Neural cell (in vitro differentiated cells): ENCODE data around the gene PRKCZ. TPM values are rescaled to one million over a fixed set of nuclear protein-coding genes. Genes with fewer than 3 reads are reported as not detected.

Source experiments
- H2AFZ ChIP-seq: fragments of 200-600, 300-800 bp; sonication (generic), shearing (Covaris generic); 2 replicates; pipeline ENCODE4 v1.6.0; 2014; ENCODE audit warnings: low read depth, mild to moderate bottlenecking, antibody characterized with exemption, low read length, moderate library complexity
- H3F3A ChIP-seq: fragments of 200-600 bp; shearing (Covaris generic); 2 replicates; pipeline ENCODE4 v1.6.1; 2016; ENCODE audit warnings: mild to moderate bottlenecking, moderate library complexity, mixed read lengths, antibody characterized with exemption, low read length; ENCODE audit not compliant: insufficient read depth, poor library complexity, severe bottlenecking
- H3K27ac ChIP-seq: fragments of 200-600, 300-800 bp; sonication (generic), shearing (Covaris generic); 2 replicates; pipeline ENCODE4 v1.5.1; 2014; ENCODE audit warnings: mild to moderate bottlenecking, low read length, moderate library complexity
- H3K27me3 ChIP-seq: fragments of 300-800, 200-600 bp; sonication (generic), shearing (Covaris generic); 2 replicates; pipeline ENCODE4 v1.6.0; 2014; ENCODE audit warnings: mild to moderate bottlenecking, low read depth, low read length, moderate library complexity; ENCODE audit not compliant: insufficient read depth
- H3K36me3 ChIP-seq: fragments of 300-800, 200-600 bp; sonication (generic), shearing (Covaris generic); 2 replicates; pipeline ENCODE4 v1.5.1; 2014; ENCODE audit warnings: mild to moderate bottlenecking, antibody characterized with exemption, low read length, moderate library complexity; ENCODE audit not compliant: insufficient read depth
- H3K4me2 ChIP-seq: fragments of 300-800, 200-600 bp; sonication (generic), shearing (Covaris generic); 2 replicates; pipeline ENCODE4 v1.6.0; 2014; ENCODE audit warnings: mild to moderate bottlenecking, low read length
- H3K4me3 ChIP-seq: fragments of 300-800, 200-600 bp; sonication (generic), shearing (Covaris generic); 2 replicates; pipeline ENCODE4 v1.5.1; 2014; ENCODE audit warnings: mild to moderate bottlenecking, low read length, moderate library complexity
- H3K79me2 ChIP-seq: fragments of 200-600 bp; shearing (Covaris generic); replicated peaks from 2 replicates; pipeline ENCODE4 v1.6.0; 2014; ENCODE audit warnings: mild to moderate bottlenecking, low read length, moderate library complexity; ENCODE audit not compliant: insufficient read depth
- H3K9ac ChIP-seq: fragments of 300-800, 200-600 bp; sonication (generic), shearing (Covaris generic); 2 replicates; pipeline ENCODE4 v1.6.1; 2016; ENCODE audit warnings: mild to moderate bottlenecking, low read length, mixed read lengths
- H3K9me2 ChIP-seq: fragments of 200-600 bp; shearing (Covaris generic); 2 replicates; pipeline ENCODE4 v1.6.1; 2016; ENCODE audit warnings: mild to moderate bottlenecking, low read length, mixed read lengths; ENCODE audit not compliant: insufficient read depth
- H3K9me3 ChIP-seq: fragments of 200-600, 300-800 bp; sonication (generic), shearing (Covaris generic); 2 replicates; pipeline ENCODE4 v1.6.1; 2016; ENCODE audit warnings: mild to moderate bottlenecking, mixed run types, low read length, moderate library complexity, mixed read lengths
- H4K20me1 ChIP-seq: fragments of 200-600 bp; shearing (Covaris generic); 2 replicates; pipeline ENCODE4 v1.6.1; 2016; ENCODE audit warnings: mild to moderate bottlenecking, mixed run types; ENCODE audit not compliant: insufficient read depth
- CTCF ChIP-seq: fragments of 450-650 bp; IDR thresholded peaks from 2 replicates; pipeline ENCODE4 v1.5.1; 2014; ENCODE audit warnings: antibody characterized with exemption, mild to moderate bottlenecking, moderate library complexity; ENCODE audit not compliant: poor library complexity, severe bottlenecking
- EP300 ChIP-seq: fragments of 450-650 bp; conservative IDR thresholded peaks from 2 replicates; pipeline ENCODE4 v1.6.1; 2014; ENCODE audit warnings: antibody characterized with exemption, mild to moderate bottlenecking, moderate library complexity; ENCODE audit not compliant: poor library complexity, severe bottlenecking
- EZH2 ChIP-seq: fragments of 200-600, 300-800 bp; shearing (Covaris generic), sonication (generic); IDR thresholded peaks from 2 replicates; pipeline ENCODE4 v1.6.1; 2014; ENCODE audit warnings: antibody characterized with exemption, low read length, borderline replicate concordance, mild to moderate bottlenecking; ENCODE audit not compliant: insufficient read depth, poor library complexity, severe bottlenecking
- MXI1 ChIP-seq: fragments of 450-650 bp; conservative IDR thresholded peaks from 2 replicates; pipeline ENCODE4 v1.6.1; 2014; ENCODE audit warnings: antibody characterized with exemption, mild to moderate bottlenecking; ENCODE audit not compliant: poor library complexity, severe bottlenecking
- POLR2AphosphoS5 ChIP-seq: IDR thresholded peaks from 2 replicates; pipeline ENCODE4 v1.6.1; 2012
- RAD21 ChIP-seq: fragments of 450-650 bp; conservative IDR thresholded peaks from 2 replicates; pipeline ENCODE4 v1.6.1; 2014; ENCODE audit warnings: antibody characterized with exemption, mild to moderate bottlenecking, moderate library complexity
- REST ChIP-seq: IDR thresholded peaks from 2 replicates; pipeline ENCODE4 v1.6.1; 2012; ENCODE audit warnings: borderline replicate concordance
- SMC3 ChIP-seq: fragments of 450-650 bp; conservative IDR thresholded peaks from 2 replicates; pipeline ENCODE4 v1.6.1; 2014; ENCODE audit warnings: antibody characterized with exemption, mild to moderate bottlenecking, moderate library complexity; ENCODE audit not compliant: poor library complexity
- TAF1 ChIP-seq: IDR thresholded peaks from 2 replicates; pipeline ENCODE4 v1.6.1; 2012; ENCODE audit warnings: low read depth
- polyA plus RNA-seq: library from polyadenylated mRNA; depleted of rRNA; stranded (reverse); fragments of >200 nt; gene quantifications from 2 replicates; pipeline ENCODE4 v1.2.3, GENCODE V29; 2014

Gene PRKCZ
- polyA plus RNA-seq, 1 donor from 2014 or later: 54.9 TPM

- H3K9me3 ChIP-seq: no peaks in the 10 kb centered on the region
- H3K27me3 ChIP-seq: no peaks in the 10 kb centered on the region
- no peak overlapping the region for H3K9ac ChIP-seq
- H3K36me3 ChIP-seq: no peaks in the 10 kb centered on the region
- no peaks in the 10 kb centered on the region for H3K79me2 ChIP-seq
- TF ChIP-seq TAF1 (no peak), EZH2 (no peak), POLR2AphosphoS5 (no peak), CTCF (no peak), REST (no peak), EP300 (no peak), RAD21 (no peak), SMC3 (no peak), MXI1 (no peak)
- H3K27ac ChIP-seq: no peak overlapping the region
- no peak overlapping the region for H3K4me2 ChIP-seq
- no peaks in the 10 kb centered on the region for H3K9me2 ChIP-seq
- no peaks in the 10 kb centered on the region for H4K20me1 ChIP-seq
- no peak overlapping the region for H3K4me3 ChIP-seq
- no peak overlapping the region for H2AFZ ChIP-seq
- no peaks in the 10 kb centered on the region for H3F3A ChIP-seq
Measured at GRCh38 chr1:2181271-2181670, 131.1 kb downstream of the PRKCZ start.

- no peaks in the 10 kb centered on the region for H4K20me1 ChIP-seq
- H3K27ac ChIP-seq: no peak overlapping the region
- H3K79me2 ChIP-seq: no peaks in the 10 kb centered on the region
- no peak overlapping the region for H3K4me2 ChIP-seq
- no peaks in the 10 kb centered on the region for H3K9me3 ChIP-seq
- H3K36me3 ChIP-seq: no peaks in the 10 kb centered on the region
- TF ChIP-seq POLR2AphosphoS5: no peak
- TF ChIP-seq CTCF: no peak
- no peak for TF ChIP-seq EZH2
- TF ChIP-seq MXI1: no peak
- TF ChIP-seq TAF1: no peak
- no peak for TF ChIP-seq RAD21
- no peak for TF ChIP-seq EP300
- TF ChIP-seq SMC3: no peak
- no peak for TF ChIP-seq REST
- no peak overlapping the region for H3K9ac ChIP-seq
- H3K9me2 ChIP-seq: no peaks in the 10 kb centered on the region
- H3K27me3 ChIP-seq: no peaks in the 10 kb centered on the region
- H2AFZ ChIP-seq: no peak overlapping the region
- H3F3A ChIP-seq: no peaks in the 10 kb centered on the region
- no peak overlapping the region for H3K4me3 ChIP-seq
Measured at GRCh38 chr1:2181752-2182151, 131.5 kb downstream of the PRKCZ start.
